Coronary artery (tissue), 2 donors: ENCODE data around the gene SLC41A3.

Experiments used
- DNase-seq: peaks from one replicate; pipeline ENCODE4 v3.0.0-alpha.2; 2017; ENCODE audit warnings: low spot score
- H3K27ac ChIP-seq, 2 donors: fragments of 200-600 bp; sonication (generic); one replicate each; pipeline ENCODE4 v1.5.1; 2016 to 2019
- H3K4me3 ChIP-seq: fragments of 200-600 bp; sonication (generic); 2 replicates; pipeline ENCODE4 v1.5.1; 2016; ENCODE audit warnings: mild to moderate bottlenecking, moderate library complexity
- CTCF ChIP-seq: fragments of 200-600 bp; sonication (generic); IDR thresholded peaks from one replicate; pipeline ENCODE4 v1.5.1; 2019; ENCODE audit warnings: antibody characterized with exemption

The SLC41A3 gene

GRCh38 chr3:126126286-126126685 lies 42.4 kb upstream of the SLC41A3 start:
- H3K4me3 ChIP-seq: no peak overlapping the region
- no peak overlapping the region for H3K27ac ChIP-seq
- peak; percentile 36 for DNase-seq
- no peak for TF ChIP-seq CTCF

GRCh38 chr3:126125781-126126251 lies 41.9 kb upstream of the SLC41A3 start:
- no peak for TF ChIP-seq CTCF
- no peak overlapping the region for H3K27ac ChIP-seq
- DNase-seq: peak; percentile 52
- H3K4me3 ChIP-seq: no peak overlapping the region

GRCh38 chr3:126125341-126125740 lies 41.4 kb upstream of the SLC41A3 start:
- DNase-seq: peak; percentile 38
- no peak for TF ChIP-seq CTCF
- no peak overlapping the region for H3K4me3 ChIP-seq
- no peak overlapping the region for H3K27ac ChIP-seq

GRCh38 chr3:126124896-126125295 lies 41.0 kb upstream of the SLC41A3 start:
- TF ChIP-seq CTCF: no peak
- H3K4me3 ChIP-seq: no peak overlapping the region
- peak; percentile 68 for DNase-seq

GRCh38 chr3:126124148-126124868 lies 40.4 kb upstream of the SLC41A3 start:
- TF ChIP-seq CTCF: no peak
- Histone ChIP-seq H3K4me3 (no peak overlapping the region), H3K27ac (no peak overlapping the region)
- DNase-seq: peak; percentile 60

More at GRCh38 chr3:126124896-126125295, 41.0 kb upstream of the SLC41A3 start:
- H3K27ac ChIP-seq: no peak overlapping the region

- Histone ChIP-seq H3K27ac (no peak overlapping the region), H3K4me3 (no peak overlapping the region)
- peak; percentile 43 for DNase-seq
- TF ChIP-seq CTCF: no peak
Measured at GRCh38 chr3:126121632-126122031, 37.7 kb upstream of the SLC41A3 start.

- Histone ChIP-seq H3K27ac (no peak overlapping the region), H3K4me3 (no peak overlapping the region)
- DNase-seq: peak; percentile 46
- no peak for TF ChIP-seq CTCF
Measured at GRCh38 chr3:126121074-126121473, 37.1 kb upstream of the SLC41A3 start.
